LNCAP (cell line): ENCODE data around the gene VSTM4.

ENCODE experiments used
- TF ChIP-seq, protein P1 (sequence below): fragments of 450-650 bp; IDR thresholded peaks from 2 replicates; pipeline ENCODE4 v1.5.1; 2017; ENCODE audit warnings: mild to moderate bottlenecking

Gene VSTM4

DNA sequence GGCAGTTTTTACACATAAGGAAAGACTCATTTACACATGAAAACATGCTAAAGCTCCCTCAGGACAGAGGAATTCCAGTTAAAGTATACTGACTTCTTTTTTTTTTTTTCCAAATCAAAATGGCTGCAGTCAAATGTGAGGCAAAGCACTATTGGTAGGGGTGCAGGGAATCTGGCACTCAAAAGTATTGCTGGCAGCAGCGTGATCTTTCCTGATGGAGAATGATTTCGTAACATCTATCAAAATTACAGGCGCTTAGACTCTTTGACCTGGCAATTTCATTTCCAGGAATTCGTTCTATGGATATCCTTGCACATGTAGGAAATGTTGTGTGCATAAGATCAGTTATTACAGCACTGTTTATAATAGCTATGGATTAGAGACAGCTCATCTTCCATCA, 65.7 kb downstream of the VSTM4 start:
- TF ChIP-seq, protein P1, sequence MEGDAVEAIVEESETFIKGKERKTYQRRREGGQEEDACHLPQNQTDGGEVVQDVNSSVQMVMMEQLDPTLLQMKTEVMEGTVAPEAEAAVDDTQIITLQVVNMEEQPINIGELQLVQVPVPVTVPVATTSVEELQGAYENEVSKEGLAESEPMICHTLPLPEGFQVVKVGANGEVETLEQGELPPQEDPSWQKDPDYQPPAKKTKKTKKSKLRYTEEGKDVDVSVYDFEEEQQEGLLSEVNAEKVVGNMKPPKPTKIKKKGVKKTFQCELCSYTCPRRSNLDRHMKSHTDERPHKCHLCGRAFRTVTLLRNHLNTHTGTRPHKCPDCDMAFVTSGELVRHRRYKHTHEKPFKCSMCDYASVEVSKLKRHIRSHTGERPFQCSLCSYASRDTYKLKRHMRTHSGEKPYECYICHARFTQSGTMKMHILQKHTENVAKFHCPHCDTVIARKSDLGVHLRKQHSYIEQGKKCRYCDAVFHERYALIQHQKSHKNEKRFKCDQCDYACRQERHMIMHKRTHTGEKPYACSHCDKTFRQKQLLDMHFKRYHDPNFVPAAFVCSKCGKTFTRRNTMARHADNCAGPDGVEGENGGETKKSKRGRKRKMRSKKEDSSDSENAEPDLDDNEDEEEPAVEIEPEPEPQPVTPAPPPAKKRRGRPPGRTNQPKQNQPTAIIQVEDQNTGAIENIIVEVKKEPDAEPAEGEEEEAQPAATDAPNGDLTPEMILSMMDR: no peak

DNA sequence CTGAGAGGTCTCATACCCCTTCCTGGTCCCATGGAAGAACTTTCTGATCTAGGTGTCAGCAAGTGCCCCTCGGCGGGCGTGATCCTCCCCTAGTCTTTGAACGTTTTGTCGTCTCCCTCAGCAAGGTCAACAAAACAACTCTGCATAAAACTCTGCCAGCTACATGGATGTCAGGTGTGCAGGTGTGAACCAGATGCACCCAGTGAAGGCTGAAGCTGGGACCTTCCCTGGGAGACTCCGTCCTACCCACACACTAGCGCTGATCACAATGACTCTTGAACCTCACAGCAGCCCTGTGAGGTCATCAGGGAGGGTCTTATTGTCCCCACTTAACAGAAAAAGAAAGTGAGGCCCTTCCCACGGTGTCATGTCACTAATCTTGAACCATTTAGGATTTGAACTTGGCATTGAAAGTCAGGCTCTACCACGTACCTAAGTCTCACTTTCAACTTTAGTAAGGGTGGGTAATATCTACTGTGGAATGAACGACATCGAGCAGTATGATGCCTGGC, 68.1 kb downstream of the VSTM4 start:
- TF ChIP-seq, protein P1: no peak

DNA sequence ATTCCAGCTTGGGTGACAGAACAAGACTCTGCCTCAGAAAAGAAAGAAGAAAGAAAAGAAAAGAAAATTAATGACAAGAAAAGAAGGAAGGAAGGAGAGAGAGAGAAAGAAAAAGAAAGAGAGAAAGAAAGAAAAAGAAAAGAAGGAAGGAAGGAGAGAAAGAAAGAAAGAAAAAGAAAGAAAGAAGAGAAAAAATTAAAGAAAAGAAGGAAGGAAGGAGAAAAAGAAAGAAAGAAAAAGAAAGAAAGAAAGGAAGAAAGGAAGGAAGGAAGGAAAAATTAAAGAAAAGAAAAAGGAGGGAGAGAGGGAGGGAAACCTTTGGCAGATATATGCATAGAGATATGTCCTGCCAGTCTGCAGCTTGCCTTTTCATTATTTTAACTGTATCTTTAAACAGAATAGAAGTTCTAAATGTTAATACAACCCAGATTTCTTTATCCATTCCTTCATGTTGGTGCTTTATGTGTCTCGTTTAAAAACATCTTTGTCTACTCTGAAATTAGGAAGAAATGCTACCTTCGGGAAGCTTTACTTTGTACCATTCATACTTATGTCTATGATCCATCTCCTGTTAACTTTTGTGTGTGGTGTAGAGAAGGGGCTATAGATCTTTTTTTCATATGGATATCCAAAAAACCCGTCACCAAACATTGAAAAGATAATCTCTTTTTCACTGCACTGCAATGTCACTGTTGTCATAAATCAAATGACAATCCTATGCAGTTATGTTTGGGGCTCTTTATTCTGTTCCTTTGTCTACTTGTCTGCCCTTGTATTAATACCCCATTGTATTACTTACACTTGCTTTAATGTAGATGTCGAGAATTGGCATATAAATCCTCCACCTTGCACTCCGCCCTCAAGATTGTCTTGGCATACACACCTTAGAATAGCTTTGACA, 70.8 kb downstream of the VSTM4 start:
- TF ChIP-seq, protein P1: no peak

DNA sequence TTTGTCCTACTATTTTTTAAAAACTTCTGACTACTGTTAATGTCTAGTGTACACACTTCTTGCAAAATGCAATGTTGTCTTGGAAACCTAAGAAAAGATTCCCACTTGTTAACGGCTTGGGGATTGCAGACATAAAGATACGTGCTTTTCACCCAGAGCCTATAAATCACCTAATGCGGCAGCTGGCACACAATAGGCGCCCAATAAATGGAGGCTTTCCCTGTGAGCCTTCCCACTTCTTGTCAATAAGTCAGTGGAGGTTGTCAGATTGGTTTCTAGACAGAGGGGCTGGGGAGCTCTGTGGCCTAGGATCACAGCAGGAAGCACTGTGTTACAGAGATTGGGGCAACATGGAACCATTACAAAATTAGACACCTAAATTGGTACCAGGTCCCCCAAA, 74.7 kb downstream of the VSTM4 start:
- TF ChIP-seq, protein P1: no peak

DNA sequence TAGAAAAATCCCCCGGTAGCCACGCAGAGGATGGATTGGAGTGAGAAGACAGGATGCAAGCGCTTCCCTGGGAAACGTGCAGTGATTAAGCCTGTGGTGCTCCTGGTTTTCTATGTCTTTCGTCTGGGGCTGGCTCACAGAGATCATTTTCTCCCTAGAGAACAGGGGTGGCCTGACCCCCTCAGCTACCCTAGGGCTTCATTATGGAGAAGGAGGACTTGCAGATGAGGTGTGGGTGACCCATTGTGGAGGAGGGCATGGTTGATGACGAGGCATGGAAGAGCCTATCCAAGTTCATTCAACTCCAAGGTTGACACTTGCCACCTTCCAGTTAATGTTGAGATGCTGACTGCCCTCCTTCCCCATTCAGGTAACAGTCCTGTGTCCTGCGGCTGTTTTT, 75.9 kb downstream of the VSTM4 start:
- TF ChIP-seq, protein P1: no peak

DNA sequence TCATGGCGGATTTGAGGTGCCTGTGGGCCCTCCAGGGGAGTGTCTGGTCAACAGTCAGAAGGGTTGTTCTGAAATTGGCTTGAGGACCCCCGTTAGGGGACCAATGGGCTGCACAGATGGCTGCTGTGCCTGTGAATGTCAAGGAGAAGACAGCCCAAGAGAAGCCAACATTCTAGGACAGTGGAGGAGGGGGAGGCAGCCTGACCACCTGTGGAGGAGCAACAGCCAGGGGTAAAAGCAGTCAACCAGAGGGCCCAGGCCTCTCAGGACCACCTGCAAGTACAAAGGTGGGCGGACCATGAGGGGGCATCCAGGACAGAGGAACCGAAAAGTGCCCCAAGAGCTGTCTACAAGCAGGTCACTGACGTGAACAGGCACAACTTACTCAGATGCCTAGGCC, 76.6 kb downstream of the VSTM4 start:
- TF ChIP-seq, protein P1: no peak

DNA sequence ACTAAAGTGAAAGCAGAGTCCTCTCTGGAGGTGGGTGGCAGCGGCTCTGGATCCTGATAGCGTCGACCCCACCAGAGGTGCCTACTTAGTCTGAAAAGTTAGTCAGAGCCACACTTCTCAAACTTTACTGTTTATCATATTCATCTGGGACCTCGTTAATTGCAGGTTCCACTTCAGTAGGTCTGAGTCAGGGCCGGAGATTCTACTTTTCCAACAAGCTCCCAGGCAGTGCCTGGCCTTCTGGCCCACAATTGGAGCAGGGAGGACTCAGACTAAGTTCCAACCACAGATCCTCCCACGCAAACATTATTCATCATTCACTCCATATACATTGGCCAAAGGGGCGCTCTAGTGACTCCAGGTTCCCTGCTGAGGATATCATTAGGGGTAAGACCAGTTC, 78.1 kb downstream of the VSTM4 start:
- TF ChIP-seq, protein P1: no peak
